Measurements from ENCODE around the gene KLF15. TPM values are rescaled to one million over a fixed set of nuclear protein-coding genes. Genes with fewer than 3 reads are reported as not detected.

KLF15 gene
- total and polyA plus RNA-seq, 2 of the 8 experiments (the other 6 are each of a cell fraction or from before 2014, with no cell fraction given): 15.7 to 19.5 TPM

GRCh38 chr3:126316501-126316939 is 40.7 kb downstream of the KLF15 start (continued):
- no peak for TF ChIP-seq TAF7 (optimal IDR thresholded peaks at IDR 0.05; ENCODE audit: borderline replicate concordance, low read depth, low read length)
- TF ChIP-seq SRF (IDR thresholded peaks at IDR 0.05; ENCODE audit: low read depth, low read length): no peak
- TF ChIP-seq SIRT6 (IDR thresholded peaks at IDR 0.05; ENCODE audit: low read length): no peak
- TF ChIP-seq CEBPB (IDR thresholded peaks at IDR 0.05; ENCODE audit: low read depth, low read length): no peak
- TF ChIP-seq CBX8 (IDR thresholded peaks at IDR 0.05; ENCODE audit: borderline replicate concordance, low read depth, low read length): no peak

All from H1 (cell line).